Activated gamma-delta T cell (primary cell): ENCODE measurements around the gene ZNF778.
A peak's percentile ranks its signal among the peaks of the same experiment; 100 is the strongest.

Experiments used
- DNase-seq: peaks from one replicate; lab custom pipeline; 2025; lab: John Stamatoyannopoulos, UW
- total RNA-seq, 2 donors: gene quantifications; one replicate each; lab custom pipeline; 2026; lab: John Stamatoyannopoulos, UW

ZNF778 gene
- total RNA-seq, result 36.2 to 40.5 reads per million in 2 donors

DNA sequence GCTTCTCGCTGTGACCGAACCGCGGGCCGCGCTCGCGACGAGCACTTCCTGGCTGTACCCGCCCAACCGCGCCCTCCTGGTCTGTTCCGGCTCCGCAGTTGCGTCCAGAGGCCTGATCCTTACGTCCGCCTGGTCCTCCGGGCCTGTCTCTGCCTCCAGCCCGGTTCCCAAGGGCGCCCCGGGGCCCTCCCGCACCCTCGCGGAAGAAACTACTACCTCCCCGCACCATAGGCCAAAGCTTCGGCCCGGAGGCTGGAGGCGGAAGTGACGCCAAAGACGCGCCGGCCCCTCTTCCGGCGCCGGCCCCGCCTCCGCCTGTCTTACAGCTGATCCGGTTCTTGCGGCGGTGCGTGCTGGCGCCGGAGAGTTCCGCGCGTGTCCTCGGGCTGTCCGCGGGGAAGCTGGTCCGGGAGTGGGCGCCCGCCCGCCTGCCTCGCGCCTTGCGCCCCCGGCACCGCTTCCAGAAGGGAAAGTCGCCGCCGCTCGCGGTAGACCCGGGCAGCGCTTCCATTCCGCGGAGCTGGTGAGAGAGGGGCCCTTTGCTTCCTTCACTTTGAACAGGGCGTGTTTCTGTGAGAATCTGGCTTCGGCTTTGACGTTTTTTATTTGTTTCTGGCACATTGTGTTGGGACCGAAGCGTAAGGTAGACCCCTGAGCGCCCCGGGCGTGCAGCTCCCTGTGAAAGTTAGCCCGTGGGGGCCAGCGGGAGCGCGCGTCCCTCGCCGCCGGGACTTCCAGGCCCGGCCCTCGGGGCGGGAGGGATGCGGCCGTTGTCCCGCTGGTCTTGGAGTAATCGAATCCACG is at the start of gene ZNF778:
Gene ZNF778, plus strand, starts transcription at position 316 of the 804 bp plus-strand sequence. CDS start 3,425 bp downstream, outside the sequence.
- DNase-seq, result peak; percentile 70

GRCh38 chr16:89168381-89169189 is 48.9 kb upstream of the ZNF778 start:
- no peak for DNase-seq

- DNase-seq, result no peak
Observed at GRCh38 chr16:89169778-89170177, 47.7 kb upstream of the ZNF778 start.

DNA sequence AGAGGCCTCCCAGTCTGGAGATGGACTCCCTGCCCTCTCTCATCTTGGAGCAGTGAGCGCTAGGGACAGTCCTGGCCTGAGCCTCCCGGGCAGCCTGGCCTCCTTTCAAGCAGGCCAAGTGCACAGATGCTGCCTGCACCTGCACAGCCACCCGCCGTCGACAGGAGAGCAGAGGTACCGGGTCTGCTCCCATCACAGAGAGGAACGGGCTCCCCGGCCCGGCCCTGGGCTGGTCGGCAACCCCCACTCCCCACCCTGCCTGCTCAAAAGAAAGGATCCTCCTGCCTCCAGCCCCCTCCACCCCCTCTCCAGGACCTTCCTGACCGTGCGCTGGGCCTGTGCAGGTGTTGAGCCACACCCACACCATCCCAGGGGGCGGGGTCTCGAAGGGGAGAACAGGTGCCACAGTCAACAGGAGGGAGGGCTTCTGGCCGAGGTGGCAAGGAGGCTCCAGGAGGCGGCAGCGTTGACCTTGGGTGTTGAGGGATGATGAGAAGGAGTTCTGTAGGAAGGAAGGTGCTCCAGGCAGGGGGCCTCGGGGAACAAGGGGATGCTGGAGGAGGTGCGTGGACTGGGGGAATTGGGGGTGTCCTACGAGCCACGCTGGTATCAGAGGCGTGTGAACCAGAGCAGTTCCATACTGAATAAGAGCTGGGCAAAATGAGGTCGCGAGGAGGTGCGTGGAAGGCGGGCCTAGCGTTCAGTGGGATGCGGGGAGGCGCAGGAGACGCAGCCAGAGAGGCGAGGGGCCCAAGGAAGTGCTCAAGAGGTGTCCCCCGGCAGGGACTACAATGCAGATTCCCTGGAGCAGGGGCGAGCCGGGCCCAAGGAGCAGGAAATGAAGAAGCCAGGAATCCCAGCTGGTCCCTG is 46.9 kb upstream of the ZNF778 start:
- no peak for DNase-seq

DNA sequence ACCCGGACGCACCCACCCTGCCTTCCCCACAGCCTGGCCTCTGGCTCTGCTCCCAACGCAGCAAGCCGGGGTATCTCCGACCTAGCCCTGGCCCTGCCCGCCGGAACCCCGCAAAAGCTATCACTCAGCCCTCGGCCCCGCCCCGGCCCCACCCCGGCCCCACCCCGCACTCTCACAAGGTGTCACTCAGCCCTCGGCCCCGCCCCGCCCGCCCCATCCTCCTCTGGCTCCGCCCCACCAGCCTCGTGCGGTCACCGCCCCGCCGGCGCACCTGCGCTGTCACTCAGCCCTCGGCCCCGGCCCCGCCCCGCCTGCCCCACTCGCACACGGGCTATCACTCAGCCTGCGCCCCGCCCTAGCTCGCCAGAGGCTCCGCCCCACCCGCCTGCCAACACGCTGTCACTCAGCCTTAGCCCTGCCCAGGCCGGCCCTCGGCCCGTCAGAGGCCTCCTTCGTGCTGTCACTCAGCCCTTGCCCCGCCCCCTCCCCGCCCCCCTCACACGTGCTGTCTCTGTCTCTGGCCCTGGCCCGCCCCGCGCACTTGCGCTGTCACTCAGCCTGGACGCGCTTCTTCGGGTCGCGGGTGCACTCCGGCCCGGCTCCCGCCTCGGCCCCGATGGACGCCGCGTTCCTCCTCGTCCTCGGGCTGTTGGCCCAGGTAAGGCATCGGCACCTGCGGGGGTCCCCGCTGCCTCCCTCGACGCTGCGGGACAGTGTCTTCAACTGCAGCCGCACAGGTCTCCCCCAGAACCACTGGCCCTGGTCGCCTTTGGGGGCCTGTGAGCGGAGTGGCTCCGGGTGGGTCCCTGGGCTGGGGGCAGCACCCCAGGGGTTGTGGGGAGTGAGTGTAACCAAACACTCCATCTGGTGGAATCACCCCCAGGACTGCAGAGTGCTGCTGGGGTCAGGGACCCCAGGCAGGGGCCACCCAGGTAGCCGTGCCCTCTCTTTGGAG is 46.0 kb upstream of the ZNF778 start, which contains the start of gene CDH15:
Gene CDH15, plus strand, starts transcription at position 533 of the 955 bp plus-strand sequence. Its CDS starts 84 bp downstream, at position 617.
- DNase-seq, result peak; percentile 88

DNA sequence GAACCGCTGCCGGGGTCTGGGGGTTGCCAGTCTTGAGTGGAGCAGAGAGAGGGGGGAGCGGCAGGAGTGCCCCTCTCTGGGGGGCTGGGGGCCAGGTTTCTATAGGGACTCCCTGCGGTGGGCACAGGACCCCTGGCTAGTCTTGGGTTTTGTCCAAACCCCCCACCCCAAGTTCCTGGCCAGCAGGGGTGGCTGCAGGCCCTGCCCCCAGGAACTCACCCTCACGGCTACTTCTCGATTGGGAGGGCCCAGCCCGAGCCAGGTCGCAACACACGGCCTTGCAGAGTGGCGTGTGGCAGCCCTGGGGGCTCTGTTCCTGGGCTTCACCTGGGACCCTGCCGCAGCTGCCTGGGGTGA is 45.4 kb upstream of the ZNF778 start:
- DNase-seq, result no peak

- no peak for DNase-seq
Observed at GRCh38 chr16:89172528-89173173, 44.9 kb upstream of the ZNF778 start.

DNA sequence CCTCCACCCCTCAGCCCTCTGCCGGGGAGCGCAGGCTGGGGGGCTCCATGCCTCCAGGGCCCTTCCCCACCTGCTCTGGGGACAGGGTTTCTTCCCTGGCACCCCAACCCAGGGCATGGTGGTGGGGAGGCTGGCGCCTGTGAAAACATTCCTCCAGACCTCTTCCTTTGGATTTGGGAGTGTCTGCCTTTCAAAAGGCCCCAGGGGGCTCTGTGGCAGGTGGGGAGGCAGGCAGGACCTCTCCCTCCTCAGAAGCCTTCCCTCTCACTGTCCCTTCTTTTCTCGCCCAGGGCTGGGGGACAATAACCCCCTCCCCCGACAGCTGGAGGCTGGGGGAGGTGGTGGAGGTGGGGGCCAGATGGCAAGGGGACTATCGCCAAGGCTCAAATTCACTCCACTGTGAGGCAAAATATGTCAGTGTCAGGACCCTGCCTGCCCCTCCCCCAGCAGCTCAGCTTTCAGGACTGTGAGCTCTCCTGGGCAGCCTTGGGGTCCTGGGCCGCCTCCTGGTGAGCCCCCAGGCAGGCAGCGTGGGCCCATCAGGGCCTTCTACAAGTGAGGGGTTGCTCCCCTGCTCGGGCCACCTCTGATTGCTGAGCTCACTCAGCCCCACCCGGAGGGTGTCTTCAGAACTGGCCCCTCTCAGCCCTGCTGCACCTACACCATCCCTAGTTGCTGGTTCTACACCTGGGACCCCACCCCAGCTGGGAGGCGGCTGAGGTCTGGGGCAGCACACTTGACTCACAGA is 44.2 kb upstream of the ZNF778 start:
- DNase-seq, result no peak

- DNase-seq, result no peak
Observed at GRCh38 chr16:89174055-89174827, 43.3 kb upstream of the ZNF778 start.

DNA sequence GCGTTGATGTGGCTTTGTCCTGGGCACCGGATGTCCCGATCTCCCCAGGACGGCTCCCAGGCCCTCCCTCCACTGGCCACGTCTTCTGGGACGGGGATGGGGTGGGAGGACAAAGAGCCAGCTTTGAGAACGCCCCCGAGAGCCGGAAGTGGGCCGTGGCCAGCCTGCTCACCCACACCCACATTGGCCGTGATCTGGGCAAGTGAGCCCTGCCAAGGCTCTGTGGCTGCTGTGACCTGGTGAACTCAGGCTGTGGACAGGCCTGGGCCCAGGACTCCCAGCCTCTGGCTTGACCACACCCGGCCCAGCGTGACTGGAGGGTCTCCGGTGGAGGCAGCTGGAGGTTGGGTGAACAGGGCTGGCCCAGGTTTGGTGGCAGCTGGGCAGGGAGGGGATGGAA is 42.6 kb upstream of the ZNF778 start:
- DNase-seq, result no peak

DNA sequence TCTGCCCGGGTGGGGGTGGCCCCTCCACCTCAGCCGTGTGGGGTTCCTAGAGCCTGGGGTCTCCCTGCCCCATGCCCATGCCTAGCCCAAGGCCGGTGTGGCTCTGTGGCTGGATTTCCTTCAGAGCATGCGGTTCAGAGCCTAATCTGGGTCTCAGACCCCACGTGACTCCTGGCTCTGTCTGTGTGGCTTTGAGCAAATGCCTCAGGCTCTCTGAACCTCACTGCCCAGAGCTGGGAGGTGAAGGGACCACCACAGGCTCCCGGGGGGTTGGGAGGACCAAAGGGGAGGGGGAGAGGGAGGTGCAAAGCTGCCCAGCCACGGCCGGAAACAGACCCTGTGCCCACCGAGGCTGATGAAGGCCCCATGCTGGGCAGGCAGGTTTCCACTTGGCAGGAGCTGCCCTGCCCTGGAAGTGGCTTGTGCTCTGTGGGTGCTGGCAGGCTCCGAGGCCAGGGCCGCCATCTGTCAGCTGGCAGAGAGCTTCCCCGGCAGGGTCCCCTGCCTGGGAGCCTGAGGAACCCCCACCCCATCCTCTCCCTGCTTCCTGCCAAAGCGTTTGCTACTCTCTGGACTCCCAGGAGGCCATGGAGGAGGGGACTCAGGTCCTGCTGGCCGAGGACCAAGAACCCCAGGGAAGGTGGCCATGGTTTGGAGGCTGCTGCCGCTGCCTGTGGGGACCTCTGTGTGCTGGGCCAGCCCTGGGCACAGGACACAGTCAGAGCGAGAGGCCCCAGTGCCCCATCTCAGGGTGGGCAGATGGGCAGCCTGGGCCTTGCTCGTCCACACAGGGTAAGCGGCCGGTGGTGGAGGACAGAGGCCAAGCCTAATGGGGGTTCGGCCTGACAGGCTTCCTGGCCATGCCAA is 42.0 kb upstream of the ZNF778 start:
- no peak for DNase-seq

- no peak for DNase-seq
Observed at GRCh38 chr16:89176147-89176690, 41.3 kb upstream of the ZNF778 start.

DNA sequence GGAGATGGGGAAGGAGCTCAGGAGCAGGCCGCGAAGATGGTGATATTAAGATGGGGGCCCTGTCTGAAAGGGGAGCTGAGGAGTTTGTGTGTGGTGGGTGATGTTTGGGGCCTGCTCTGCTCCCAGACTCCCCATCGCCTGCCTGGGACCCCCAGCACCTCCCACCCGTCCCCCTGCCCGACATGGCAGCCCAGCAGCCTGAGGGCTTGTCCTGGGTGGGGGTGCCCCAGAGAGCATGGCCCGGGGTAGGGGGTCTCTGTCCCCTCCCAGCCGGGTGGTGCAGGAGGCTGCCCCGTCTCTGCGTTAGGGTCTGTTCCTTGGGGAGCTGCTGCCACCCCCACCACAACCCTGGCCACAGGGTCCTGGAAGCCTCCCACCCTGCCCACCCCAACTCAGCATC is 40.8 kb upstream of the ZNF778 start:
- DNase-seq, result no peak

GRCh38 chr16:89177501-89177900 is 40.0 kb upstream of the ZNF778 start:
- no peak for DNase-seq

DNA sequence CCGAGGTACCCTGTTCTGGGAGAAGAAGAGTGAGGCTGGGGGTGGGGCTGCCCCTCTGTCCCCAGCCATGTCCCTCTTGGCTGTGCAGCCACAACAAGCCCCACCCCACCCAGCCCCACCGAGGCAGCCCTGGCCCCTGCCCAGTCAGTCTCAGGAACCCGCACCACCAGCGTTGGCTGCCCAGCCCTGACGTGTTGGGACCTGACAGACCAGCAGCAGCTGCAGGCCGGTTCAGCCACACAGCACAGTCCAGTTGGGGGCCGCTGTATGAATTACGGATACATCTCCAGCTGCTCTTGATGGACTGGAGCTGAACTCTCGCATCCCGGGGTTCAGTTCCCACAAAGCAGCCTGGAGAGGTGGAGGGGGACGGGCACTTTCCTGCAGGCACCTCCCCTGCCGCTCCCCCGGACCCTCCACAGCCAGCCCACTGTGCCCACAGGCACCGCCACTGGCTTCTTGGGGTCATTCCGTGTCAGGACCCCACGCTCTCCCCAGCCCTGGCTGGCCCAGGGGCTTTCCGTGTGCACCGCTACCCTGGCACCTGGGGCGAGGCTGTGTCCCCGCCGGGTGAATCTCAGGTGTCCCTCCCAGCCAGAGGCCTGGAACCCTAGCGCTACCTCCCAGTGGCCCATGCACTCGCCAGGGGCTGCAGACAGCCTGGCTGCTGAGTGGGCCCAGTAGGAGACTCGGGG is 38.9 kb upstream of the ZNF778 start:
- DNase-seq, result no peak

DNA sequence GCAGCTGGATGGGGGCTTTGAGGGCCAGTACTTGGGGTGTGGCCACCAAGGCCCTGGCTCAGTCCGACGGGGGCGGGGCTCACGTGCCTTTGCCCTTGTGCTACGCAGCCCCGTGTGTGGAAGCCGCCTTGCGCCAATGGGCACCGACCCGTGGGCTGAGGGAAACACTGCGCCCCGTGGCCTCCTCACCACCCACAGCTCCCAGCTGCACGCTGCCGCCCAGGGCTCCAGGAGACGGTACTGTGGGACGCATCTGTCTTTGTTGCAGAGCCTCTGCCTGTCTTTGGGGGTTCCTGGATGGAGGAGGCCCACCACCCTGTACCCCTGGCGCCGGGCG is 38.4 kb upstream of the ZNF778 start:
- DNase-seq, result no peak
